ENCODE measurements around the gene TCF3. TPM values are rescaled to one million over a fixed set of nuclear protein-coding genes. Genes with fewer than 3 reads are reported as not detected.
A peak's percentile ranks its signal among the peaks of the same experiment; 100 is the strongest.
"Not testable (repeated sequence)": the region's sequence is repeated elsewhere in the genome, so short reads cannot be mapped to it uniquely, and the experiment has no call there.

TCF3 gene
- total RNA-seq: 40.4 TPM

- peak; percentile 99 for DNase-seq
These were observed at the start of gene TCF3 for GRCh38 chr19:1652471-1653299. TCF3 (minus strand) TSS chr19:1652615; CDS start chr19:1650248, 2,367 bp downstream.

- no peak for DNase-seq
These were observed 48.6 kb upstream of the TCF3 start for GRCh38 chr19:1700733-1701663.

GRCh38 chr19:1699998-1700732 is 47.8 kb upstream of the TCF3 start:
- no peak for DNase-seq

DNA sequence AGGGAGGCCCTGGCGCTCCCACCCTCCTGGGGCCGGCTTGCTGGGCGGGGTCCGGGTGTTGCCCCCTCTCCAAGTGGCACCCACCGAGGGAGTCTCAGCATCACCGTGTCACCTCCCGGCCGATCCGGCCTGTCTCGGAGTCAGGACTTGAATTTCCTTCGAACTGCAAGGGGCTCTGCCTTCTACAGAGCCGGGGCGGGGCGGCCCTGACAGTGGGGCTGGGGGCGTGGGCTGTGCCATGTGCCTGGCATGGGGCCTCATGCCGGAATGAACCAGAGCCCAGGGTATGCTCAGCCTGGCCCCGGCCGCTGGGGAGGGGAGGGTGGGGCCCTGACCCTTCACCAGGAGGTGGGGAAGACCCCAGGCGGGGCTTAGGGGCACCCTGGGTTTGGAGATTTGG is 47.0 kb upstream of the TCF3 start:
- no peak for DNase-seq

- DNase-seq: no peak
These were observed 46.2 kb upstream of the TCF3 start for GRCh38 chr19:1698636-1699035.

DNA sequence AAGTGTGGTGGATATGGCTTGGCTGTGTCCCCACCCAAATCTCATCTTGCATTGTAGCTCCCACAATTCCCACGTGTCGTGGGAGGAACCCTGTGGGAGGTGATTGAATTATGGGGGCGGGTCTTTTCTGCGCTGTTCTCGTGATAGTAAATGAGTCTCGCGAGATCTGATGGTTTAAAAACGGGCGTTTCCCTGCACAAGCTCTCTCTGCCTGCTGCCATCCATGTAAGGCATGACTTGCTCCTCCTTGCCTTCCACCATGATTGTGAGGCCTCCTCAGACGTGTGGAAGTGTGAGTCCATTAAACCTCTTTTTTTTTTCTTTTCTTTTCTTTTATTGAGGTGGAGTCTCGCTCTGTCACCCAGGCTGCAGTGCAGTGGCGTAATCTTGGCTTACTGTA is 43.1 kb upstream of the TCF3 start:
- DNase-seq: not testable (repeated sequence)

- no peak for DNase-seq
These were observed 39.3 kb upstream of the TCF3 start for GRCh38 chr19:1691589-1692290.

GRCh38 chr19:1690699-1691307 is 38.4 kb upstream of the TCF3 start:
- no peak for DNase-seq

DNA sequence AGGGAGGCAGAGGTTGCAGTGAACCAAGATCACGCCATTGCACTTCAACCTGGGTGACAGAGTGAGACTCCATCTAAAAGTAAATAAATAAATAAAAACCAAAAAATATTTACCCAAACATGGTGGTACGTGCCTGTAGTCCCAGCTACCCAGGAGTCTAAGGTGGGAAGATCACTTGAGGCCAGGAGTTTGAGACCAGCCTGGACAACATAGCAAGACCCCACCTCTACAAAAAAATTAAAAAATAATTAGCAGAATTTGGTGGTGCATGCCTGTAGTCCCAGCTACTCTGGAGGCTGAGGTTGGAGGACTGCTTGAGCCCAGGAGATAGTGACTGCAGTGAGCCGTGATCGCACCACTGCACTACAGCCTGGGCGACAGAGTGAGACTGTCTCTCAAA is 33.4 kb upstream of the TCF3 start:
- DNase-seq: not testable (repeated sequence)

- no peak for DNase-seq
These were observed 32.6 kb upstream of the TCF3 start for GRCh38 chr19:1685046-1685445.

DNA sequence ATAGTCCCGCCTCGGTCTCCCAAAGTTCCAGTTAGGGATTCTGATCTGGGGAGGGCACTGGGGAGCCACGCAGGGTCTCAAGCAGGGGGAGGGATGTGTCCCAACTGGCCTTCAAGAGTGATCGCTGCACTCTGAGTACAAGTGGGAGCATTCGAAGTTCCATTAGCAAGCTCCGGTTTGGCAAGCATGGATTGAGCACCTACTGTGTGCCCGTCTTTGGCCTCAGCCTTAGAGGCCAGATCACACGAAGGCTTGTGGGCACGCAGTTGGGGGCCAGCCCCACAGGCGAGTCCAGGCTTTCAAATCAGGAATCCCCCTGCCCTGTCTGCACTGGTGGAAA is 32.1 kb upstream of the TCF3 start:
- DNase-seq: no peak

DNA sequence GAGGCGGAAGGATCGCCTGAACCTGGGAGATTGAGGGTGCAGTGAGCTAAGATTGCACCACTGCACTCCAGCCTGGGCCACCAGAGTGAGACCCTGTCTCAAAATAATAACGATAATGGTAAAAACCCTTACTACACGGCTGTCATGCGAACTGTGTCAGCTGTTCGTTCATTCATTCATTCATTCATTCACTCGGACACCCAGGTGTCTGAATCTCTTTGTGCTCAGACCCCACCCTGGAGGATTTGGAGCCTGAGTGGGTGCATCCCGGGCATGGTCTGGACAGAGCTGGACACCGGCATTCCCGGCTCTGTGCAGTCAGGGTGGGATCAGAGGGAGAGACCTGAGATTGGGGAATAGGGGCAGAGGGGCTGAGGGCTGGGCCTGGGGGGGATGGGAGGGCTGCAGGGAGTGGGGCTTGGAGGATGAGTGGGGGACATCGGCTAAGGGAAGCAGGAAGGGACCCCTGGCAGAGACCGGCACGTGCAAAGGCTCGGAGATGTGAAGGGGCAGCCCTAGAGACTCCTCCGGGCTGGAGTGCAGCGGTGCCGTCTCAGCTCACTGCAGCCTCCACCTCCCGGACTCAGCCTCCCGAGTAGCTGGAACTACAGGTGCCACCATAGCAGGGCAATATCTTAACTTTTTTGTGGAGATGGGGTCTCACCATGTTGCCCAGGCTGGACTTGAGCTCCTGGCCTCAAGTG is 31.6 kb upstream of the TCF3 start:
- DNase-seq: no peak

- DNase-seq: no peak
These were observed 28.6 kb upstream of the TCF3 start for GRCh38 chr19:1680976-1681375.

DNA sequence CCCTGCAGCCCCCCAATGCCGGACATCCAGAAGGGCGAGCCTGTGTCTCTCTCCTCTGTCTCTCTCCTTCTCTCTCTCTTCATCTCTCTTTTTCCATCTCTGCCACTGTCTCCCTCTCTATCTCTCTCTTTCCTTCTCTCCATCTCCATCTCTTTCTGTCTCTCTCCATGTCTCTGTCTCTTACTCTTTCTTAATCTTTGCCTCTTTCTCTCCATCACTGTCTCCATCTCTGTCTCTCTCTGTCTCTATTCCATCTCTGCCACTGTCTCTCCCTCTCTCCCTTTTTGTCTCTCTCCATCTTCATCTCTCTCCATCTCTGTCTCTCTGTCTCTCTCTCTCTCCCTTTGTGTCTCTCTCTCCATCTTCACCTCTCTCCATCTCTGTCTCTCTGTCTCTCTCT is 25.7 kb upstream of the TCF3 start:
- DNase-seq: no peak

GRCh38 chr19:1676351-1677266 is 24.2 kb upstream of the TCF3 start:
- DNase-seq: no peak

DNA sequence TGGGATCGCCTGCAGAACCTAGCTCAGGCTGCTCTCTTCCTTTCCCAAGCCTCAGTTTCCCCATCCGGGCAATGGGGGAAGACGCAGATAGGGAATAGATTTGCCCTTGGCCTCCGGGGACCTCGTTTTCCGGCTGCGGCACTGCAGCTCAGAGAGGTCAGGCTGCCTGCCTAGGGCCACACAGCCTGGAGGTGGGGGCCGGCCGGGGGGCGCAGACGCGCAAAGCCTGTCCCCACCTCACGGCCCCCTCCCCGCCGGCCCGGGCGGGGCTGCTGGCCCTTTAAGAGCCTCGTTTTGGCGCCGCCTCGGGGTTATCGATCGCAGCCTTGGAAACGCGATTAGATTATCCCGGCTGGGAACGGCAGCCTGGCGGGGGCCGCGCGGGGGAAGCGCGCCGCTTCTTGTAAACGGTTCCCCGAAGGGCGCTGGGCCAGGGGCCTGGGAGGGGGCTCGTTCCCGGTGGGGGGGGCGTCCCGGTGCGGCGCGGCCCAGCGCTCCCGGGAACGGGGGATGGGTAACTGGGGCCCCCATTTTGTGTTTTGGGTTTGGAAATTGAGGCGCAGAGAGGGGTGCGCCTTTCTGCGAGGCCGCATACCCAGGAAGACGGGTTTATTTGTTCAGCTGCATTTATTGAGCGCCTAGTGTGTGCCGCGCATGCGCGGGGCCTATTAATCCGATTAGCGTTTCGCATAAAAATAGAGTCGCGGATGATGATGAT is 23.4 kb upstream of the TCF3 start:
- no peak for DNase-seq

DNA sequence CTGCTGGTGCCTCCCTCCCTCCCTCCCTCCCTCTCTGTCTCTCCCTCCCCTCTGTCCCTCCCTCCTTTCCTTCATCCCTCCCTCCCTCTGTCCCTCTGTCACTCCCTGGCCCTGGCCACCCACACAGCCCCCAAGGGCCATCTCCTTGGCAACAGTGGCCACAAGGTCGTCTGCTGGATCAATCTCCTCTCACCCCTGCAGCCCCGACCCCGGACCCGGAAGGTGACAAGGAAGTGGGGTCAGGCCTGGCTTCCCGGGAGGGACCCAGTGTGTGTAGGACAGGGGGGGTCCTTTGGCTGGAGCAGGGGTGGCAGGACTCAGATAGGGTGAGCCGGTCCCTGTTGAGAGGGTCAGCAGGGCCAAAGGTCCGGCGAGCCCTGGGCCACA is 21.9 kb upstream of the TCF3 start:
- no peak for DNase-seq

DNA sequence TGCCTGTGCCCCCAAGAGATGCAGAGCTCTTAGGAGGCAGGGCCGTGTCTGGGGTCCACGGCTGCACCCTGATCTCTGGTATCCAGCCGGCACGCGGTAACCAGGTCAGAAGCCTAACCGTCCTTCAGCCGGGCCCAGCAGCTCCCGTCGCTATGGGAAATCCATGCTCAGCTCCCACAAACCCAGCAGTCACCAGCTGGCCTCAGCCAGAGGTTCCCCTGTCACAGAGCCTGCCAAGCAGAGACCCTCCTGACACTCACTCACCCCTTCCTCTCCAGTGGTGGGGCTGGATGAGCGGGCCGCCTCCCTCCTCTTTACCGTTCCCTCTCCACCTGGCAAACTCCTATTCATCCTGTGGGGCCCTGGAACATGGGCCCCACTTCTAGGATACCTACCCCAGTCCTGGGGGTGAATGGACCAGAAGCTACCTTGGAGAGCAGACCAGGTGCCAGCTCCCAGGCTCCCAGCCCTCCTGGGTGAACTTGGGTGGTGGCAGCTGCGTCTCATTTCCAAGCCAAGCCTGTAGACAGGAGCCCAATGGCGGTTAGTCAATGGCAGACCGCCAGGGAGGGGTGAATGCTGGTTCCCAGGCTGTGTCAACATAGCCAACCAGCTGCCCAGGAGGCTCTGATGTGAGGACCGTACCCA is 21.4 kb upstream of the TCF3 start:
- DNase-seq: no peak
